ENCODE measurements around the gene PARD3.

Gene PARD3

GRCh38 chr10:34133406-34133805 lies 681.7 kb downstream of the PARD3 start:
- Histone ChIP-seq H3K4me3 (ENCODE audit: insufficient read depth, low read depth, low read length, poor library complexity, severe bottlenecking) (no peak overlapping the region), H3K9me3 (ENCODE audit: control insufficient read depth, low read length) (no peaks in the 10 kb centered on the region), H3K27ac (ENCODE audit: insufficient read depth, low read length, poor library complexity, severe bottlenecking) (no peak overlapping the region), H3K4me1 (ENCODE audit: control insufficient read depth, insufficient read depth, low read length, poor library complexity, severe bottlenecking) (no peaks in the 10 kb centered on the region), H3K27me3 (replicated peaks; ENCODE audit: control insufficient read depth, insufficient read depth, low read length, poor library complexity, severe bottlenecking) (no peaks in the 10 kb centered on the region), H3K36me3 (ENCODE audit: control insufficient read depth, insufficient read depth, low read length) (no peaks in the 10 kb centered on the region)
- DNase-seq: no peak

DNA sequence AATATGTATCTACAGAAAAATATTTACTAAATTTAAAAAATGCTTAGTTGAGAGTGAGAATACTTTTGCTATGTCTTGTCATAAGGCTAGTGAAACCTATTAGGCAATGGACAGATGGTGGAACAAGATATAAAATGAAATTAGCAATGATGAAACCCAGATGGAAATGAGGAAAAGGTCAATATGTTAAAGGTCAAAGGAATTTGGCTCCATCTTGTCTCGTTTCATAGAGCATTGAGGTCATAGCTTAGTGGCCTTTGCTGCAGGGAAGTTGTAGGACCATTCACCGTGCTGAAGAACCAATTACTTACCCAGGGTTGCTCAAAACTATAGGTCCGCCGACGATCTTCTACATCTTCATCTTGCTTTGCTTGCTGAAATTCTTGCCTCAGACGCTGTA lies 683.9 kb downstream of the PARD3 start:
- DNase-seq: no peak
- H3K27ac ChIP-seq (ENCODE audit: insufficient read depth, low read length, poor library complexity, severe bottlenecking): no peak overlapping the region
- no peaks in the 10 kb centered on the region for H3K36me3 ChIP-seq (ENCODE audit: control insufficient read depth, insufficient read depth, low read length)
- no peaks in the 10 kb centered on the region for H3K4me1 ChIP-seq (ENCODE audit: control insufficient read depth, insufficient read depth, low read length, poor library complexity, severe bottlenecking)
- H3K4me3 ChIP-seq (ENCODE audit: insufficient read depth, low read depth, low read length, poor library complexity, severe bottlenecking): no peak overlapping the region
- H3K9me3 ChIP-seq (ENCODE audit: control insufficient read depth, low read length): no peaks in the 10 kb centered on the region
- H3K27me3 ChIP-seq (replicated peaks; ENCODE audit: control insufficient read depth, insufficient read depth, low read length, poor library complexity, severe bottlenecking): no peaks in the 10 kb centered on the region

- Histone ChIP-seq H3K9me3 (ENCODE audit: control insufficient read depth, low read length) (no peaks in the 10 kb centered on the region), H3K27me3 (replicated peaks; ENCODE audit: control insufficient read depth, insufficient read depth, low read length, poor library complexity, severe bottlenecking) (no peaks in the 10 kb centered on the region), H3K36me3 (ENCODE audit: control insufficient read depth, insufficient read depth, low read length) (no peaks in the 10 kb centered on the region), H3K4me3 (ENCODE audit: insufficient read depth, low read depth, low read length, poor library complexity, severe bottlenecking) (no peak overlapping the region), H3K4me1 (ENCODE audit: control insufficient read depth, insufficient read depth, low read length, poor library complexity, severe bottlenecking) (no peaks in the 10 kb centered on the region), H3K27ac (ENCODE audit: insufficient read depth, low read length, poor library complexity, severe bottlenecking) (no peak overlapping the region)
- DNase-seq: no peak
Observed at GRCh38 chr10:34127676-34128075, 687.4 kb downstream of the PARD3 start.

DNA sequence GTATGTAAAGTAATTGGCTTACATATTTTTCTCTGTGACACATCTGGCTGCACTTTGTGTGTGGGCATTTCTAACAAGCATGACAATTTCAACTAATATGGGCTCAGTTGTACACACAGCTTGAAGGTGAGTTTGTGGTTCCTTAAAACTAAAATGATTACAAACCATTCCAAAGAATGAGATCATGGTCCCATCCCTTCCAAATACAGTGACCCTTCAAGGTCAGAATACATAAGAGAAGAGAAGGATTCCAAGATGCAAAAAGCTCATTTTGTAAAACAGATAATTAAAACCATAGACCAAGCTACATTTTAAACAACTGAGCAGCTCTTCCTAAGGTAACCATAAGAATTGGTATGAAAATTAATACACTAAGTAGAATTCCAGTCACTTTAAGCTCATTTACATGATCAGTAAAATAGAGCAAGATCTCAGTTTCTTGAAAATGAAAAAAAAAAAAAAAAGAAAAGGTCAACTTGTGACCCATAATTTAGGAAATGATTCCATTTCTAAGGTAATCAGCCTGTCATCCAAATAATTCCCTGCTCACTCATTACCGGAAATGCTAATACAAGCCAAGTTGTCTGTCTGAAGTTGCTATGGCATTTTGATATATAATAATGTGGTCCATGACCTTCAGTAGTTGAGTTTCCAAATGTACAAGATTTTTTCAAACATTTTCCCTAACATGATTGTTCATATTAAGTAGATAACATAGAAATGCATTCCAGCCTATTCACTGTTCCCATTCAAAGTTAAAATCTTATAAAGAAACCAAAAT lies 688.5 kb downstream of the PARD3 start:
- no peaks in the 10 kb centered on the region for H3K36me3 ChIP-seq (ENCODE audit: control insufficient read depth, insufficient read depth, low read length)
- H3K4me1 ChIP-seq (ENCODE audit: control insufficient read depth, insufficient read depth, low read length, poor library complexity, severe bottlenecking): no peaks in the 10 kb centered on the region
- H3K4me3 ChIP-seq (ENCODE audit: insufficient read depth, low read depth, low read length, poor library complexity, severe bottlenecking): no peak overlapping the region
- no peak for DNase-seq
- no peaks in the 10 kb centered on the region for H3K27me3 ChIP-seq (replicated peaks; ENCODE audit: control insufficient read depth, insufficient read depth, low read length, poor library complexity, severe bottlenecking)
- no peak overlapping the region for H3K27ac ChIP-seq (ENCODE audit: insufficient read depth, low read length, poor library complexity, severe bottlenecking)
- no peaks in the 10 kb centered on the region for H3K9me3 ChIP-seq (ENCODE audit: control insufficient read depth, low read length)

GRCh38 chr10:34125702-34126101 lies 689.4 kb downstream of the PARD3 start:
- H3K36me3 ChIP-seq (ENCODE audit: control insufficient read depth, insufficient read depth, low read length): no peaks in the 10 kb centered on the region
- no peaks in the 10 kb centered on the region for H3K27me3 ChIP-seq (replicated peaks; ENCODE audit: control insufficient read depth, insufficient read depth, low read length, poor library complexity, severe bottlenecking)
- DNase-seq: no peak
- H3K4me1 ChIP-seq (ENCODE audit: control insufficient read depth, insufficient read depth, low read length, poor library complexity, severe bottlenecking): no peaks in the 10 kb centered on the region
- H3K27ac ChIP-seq (ENCODE audit: insufficient read depth, low read length, poor library complexity, severe bottlenecking): no peak overlapping the region
- no peak overlapping the region for H3K4me3 ChIP-seq (ENCODE audit: insufficient read depth, low read depth, low read length, poor library complexity, severe bottlenecking)
- no peaks in the 10 kb centered on the region for H3K9me3 ChIP-seq (ENCODE audit: control insufficient read depth, low read length)

- Histone ChIP-seq H3K4me3 (ENCODE audit: insufficient read depth, low read depth, low read length, poor library complexity, severe bottlenecking) (no peak overlapping the region), H3K36me3 (ENCODE audit: control insufficient read depth, insufficient read depth, low read length) (no peaks in the 10 kb centered on the region), H3K9me3 (ENCODE audit: control insufficient read depth, low read length) (no peaks in the 10 kb centered on the region), H3K27me3 (replicated peaks; ENCODE audit: control insufficient read depth, insufficient read depth, low read length, poor library complexity, severe bottlenecking) (no peaks in the 10 kb centered on the region), H3K4me1 (ENCODE audit: control insufficient read depth, insufficient read depth, low read length, poor library complexity, severe bottlenecking) (no peaks in the 10 kb centered on the region), H3K27ac (ENCODE audit: insufficient read depth, low read length, poor library complexity, severe bottlenecking) (no peak overlapping the region)
- DNase-seq: no peak
Observed at GRCh38 chr10:34124522-34125035, 690.5 kb downstream of the PARD3 start.

DNA sequence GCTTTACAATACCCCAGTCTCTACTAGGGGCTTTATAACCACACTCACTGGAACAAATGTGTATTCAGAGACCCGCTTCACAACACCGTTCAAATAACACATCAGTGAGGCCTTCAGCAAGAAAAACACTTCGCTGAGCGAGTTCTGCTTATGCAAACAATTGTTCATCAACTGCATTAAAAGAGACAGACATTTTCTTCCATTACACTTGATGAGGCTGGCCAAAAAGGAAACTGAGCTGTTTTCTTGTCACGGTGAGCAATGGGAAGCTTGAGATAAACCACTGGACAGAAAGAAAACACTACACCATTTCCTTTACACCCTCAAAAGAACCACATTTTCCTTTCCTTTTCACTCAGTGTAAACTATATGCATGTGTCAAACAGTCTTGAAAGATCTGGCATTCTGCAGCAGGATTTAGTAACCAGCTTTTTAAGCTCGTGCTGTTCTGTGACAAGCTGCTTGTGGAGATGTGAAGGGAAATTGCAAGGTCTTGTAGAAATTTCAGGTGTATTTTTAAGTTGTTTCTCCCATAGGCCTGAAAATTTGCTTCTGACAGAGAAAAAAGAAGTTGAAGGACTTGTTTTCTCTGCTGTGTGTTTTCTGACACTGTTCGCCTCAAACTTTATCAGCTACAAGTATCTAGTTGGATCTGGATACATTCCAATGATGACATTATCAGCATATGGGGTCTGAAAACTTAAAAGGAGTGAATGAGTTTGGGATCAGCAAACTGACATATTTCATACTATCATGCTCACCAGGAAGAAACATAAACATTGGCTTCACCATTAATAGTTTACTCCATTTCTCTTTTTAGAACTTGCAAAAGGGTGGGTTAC lies 693.1 kb downstream of the PARD3 start:
- H3K9me3 ChIP-seq (ENCODE audit: control insufficient read depth, low read length): no peaks in the 10 kb centered on the region
- no peaks in the 10 kb centered on the region for H3K36me3 ChIP-seq (ENCODE audit: control insufficient read depth, insufficient read depth, low read length)
- H3K27me3 ChIP-seq (replicated peaks; ENCODE audit: control insufficient read depth, insufficient read depth, low read length, poor library complexity, severe bottlenecking): no peaks in the 10 kb centered on the region
- H3K4me1 ChIP-seq (ENCODE audit: control insufficient read depth, insufficient read depth, low read length, poor library complexity, severe bottlenecking): no peaks in the 10 kb centered on the region
- no peak overlapping the region for H3K4me3 ChIP-seq (ENCODE audit: insufficient read depth, low read depth, low read length, poor library complexity, severe bottlenecking)
- no peak for DNase-seq
- no peak overlapping the region for H3K27ac ChIP-seq (ENCODE audit: insufficient read depth, low read length, poor library complexity, severe bottlenecking)

DNA sequence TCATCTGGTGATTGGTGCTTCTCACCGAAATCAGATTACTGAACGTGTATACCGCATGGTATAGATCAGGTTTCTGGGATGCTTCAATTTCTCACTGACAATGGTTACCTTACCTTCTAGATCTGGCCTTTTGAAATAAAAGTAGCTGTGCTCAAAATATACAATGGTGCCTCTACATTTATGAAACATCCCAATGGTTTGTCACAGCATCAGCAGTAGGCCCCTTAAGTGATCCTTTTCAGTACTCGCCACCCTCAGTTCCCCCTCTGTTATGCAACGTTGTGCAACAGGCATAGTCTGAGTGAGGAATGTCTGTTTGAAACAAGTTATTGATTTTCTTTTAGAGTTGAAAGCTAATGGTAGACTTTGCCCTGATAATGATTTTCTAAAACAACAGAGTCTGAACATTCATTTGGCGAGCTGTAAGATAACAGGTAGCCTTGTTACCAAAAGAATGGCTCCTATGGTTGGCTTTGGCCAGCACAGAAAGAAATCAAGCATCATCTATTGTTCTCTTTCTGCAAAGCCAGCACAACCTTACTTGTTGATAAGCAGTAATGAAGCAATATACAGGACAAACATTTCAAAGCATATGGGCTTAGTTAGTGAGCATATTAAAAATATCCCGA lies 693.9 kb downstream of the PARD3 start:
- no peak for DNase-seq
- no peaks in the 10 kb centered on the region for H3K27me3 ChIP-seq (replicated peaks; ENCODE audit: control insufficient read depth, insufficient read depth, low read length, poor library complexity, severe bottlenecking)
- H3K27ac ChIP-seq (ENCODE audit: insufficient read depth, low read length, poor library complexity, severe bottlenecking): no peak overlapping the region
- no peaks in the 10 kb centered on the region for H3K9me3 ChIP-seq (ENCODE audit: control insufficient read depth, low read length)
- H3K4me3 ChIP-seq (ENCODE audit: insufficient read depth, low read depth, low read length, poor library complexity, severe bottlenecking): no peak overlapping the region
- H3K4me1 ChIP-seq (ENCODE audit: control insufficient read depth, insufficient read depth, low read length, poor library complexity, severe bottlenecking): no peaks in the 10 kb centered on the region
- no peaks in the 10 kb centered on the region for H3K36me3 ChIP-seq (ENCODE audit: control insufficient read depth, insufficient read depth, low read length)

- Histone ChIP-seq H3K27ac (ENCODE audit: insufficient read depth, low read length, poor library complexity, severe bottlenecking) (no peak overlapping the region), H3K27me3 (replicated peaks; ENCODE audit: control insufficient read depth, insufficient read depth, low read length, poor library complexity, severe bottlenecking) (no peaks in the 10 kb centered on the region), H3K4me1 (ENCODE audit: control insufficient read depth, insufficient read depth, low read length, poor library complexity, severe bottlenecking) (no peaks in the 10 kb centered on the region), H3K4me3 (ENCODE audit: insufficient read depth, low read depth, low read length, poor library complexity, severe bottlenecking) (no peak overlapping the region), H3K9me3 (ENCODE audit: control insufficient read depth, low read length) (no peaks in the 10 kb centered on the region), H3K36me3 (ENCODE audit: control insufficient read depth, insufficient read depth, low read length) (no peaks in the 10 kb centered on the region)
- DNase-seq: no peak
Observed at GRCh38 chr10:34119456-34119855, 695.6 kb downstream of the PARD3 start.
